Bone marrow (tissue), 2 donors: ENCODE measurements around the gene MRPL33.
"Not testable (repeated sequence)": the region's sequence is repeated elsewhere in the genome, so short reads cannot be mapped to it uniquely, and the experiment has no call there.

ENCODE experiments used
- DNase-seq, 2 donors: peaks; one replicate each; lab custom pipeline; 2025; lab: John Stamatoyannopoulos, UW

The MRPL33 gene

GRCh38 chr2:27741673-27742072 lies 29.8 kb upstream of the MRPL33 start:
- no peak for DNase-seq

DNA sequence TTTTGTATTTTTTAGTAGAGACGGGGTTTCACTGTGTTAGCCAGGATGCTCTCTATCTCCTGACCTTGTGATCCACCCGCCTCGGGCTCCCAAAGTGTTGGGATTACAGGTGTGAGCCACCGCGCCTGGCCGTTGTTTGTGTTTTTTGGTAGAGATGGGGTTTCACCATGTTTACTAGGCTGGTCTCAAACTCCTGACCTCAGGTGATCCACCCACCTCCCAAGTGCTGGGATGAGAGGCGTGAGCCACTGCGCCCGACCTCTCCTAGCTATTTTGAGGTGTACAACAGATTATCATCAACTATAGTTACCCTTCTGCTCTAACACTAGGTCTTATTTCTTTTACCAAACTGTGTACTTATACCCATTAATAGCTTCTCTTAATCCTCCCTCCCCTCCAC lies 28.9 kb upstream of the MRPL33 start:
- DNase-seq, result no peak

- not testable (repeated sequence) for DNase-seq
Observed at GRCh38 chr2:27745494-27745893, 26.0 kb upstream of the MRPL33 start.

DNA sequence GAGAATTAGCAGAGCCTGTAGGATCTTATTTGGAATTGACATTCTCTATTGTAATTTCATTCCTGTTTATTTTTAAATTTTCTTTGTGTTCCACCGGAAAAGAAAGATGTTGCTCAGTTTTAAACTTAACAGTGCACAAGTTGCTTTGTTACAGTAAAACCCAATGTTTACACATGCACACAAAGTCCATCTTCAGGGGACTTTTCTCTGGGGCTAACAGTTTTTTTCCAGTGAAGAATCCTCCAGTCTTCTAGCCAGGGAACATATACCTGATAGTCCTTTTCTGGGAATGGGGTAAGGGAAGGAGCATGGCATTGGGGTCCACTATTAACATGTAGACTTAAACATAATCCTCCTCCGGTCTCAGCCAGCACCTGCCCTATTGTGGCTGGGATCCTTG lies 25.2 kb upstream of the MRPL33 start:
- DNase-seq, result no peak

DNA sequence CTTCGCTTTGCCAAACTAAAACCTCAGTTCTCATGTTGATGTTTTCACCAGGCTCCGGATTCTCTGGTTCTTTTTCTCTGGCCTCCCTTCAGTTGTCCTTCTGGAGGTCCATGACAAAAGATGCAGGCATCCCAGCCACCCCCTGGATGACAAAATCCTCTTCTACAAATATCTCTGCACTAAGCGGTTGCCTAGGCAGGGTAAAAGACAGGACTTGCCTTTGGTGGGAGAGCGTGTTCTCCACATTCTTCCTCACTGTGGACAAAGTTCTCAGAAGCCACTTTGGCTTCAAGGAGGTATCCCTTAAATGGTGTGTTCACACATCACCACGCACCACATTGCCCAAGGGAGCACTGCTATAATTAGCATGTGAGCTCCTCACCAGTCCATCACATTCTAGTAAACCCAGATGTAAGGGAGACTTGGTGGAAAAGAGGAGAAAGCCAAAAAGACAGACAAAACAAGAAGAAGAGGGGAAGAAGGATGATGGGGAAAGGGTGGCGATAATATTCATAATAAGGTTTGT lies 23.6 kb upstream of the MRPL33 start:
- no peak for DNase-seq

DNA sequence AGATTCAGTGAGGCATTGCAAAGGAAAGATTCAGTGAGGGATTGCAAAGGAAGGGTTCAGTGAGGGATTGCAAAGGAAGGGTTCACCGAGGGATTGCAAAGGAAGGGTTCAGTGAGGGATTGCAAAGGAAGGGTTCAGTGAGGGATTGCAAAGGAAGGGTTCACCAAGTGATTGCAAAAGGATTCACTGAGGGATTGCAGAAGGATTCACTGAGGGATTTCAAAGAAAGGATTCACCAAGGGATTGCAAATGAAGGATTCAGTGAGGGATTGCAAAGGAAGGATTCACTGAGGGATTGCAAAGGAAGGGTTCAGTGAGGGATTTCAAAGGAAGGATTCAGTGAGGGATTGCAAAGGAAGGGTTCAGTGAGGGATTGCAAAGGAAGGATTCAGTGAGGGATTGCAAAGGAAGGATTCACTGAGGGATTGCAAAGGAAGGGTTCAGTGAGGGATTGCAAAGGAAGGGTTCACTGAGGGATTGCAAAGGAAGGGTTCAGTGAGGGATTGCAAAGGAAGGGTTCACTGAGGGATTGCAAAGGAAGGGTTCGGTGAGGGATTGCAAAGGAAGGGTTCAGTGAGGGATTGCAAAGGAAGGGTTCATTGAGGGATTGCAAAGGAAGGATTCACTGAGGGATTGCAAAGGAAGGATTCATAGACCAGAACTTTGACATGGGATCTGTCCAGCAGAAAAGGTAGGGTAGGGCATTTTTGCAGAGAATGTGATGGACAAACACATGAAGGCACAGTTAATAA lies 22.5 kb upstream of the MRPL33 start:
- not testable (repeated sequence) for DNase-seq

- DNase-seq, result no peak
Observed at GRCh38 chr2:27751377-27751776, 20.1 kb upstream of the MRPL33 start.

DNA sequence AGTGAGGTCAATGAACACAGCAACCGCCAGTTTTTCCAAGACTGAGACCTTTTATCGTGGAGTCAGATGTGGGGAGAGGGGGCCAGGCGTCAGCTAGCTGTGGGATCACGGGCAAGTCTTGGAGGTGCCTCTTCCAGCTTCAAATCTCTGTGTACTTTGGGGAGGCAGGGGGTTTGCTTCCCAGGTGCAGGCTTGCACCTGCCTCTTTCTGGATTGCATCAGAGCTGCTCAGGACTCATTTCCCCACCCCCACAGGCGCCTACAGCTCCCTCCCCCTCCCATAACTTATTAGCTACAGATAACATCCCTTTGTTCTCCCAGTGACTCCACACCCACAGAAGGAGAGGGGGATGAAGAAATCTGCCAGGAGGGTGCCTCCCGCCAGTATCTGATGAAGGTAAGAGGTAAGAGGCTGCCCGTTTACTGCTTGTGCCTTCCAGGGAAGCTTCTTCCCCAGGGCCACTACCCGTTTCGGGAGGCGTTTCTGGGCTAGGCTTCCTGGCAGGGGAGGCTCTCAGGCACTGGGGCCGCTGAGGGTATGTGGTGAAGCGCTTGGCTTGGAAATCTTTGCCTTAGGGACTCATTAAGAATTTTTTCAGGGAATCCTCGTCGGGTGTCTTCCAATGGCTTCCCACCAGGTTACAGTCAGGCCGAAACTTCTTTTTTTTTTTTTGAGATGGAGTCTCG lies 18.8 kb upstream of the MRPL33 start:
- DNase-seq, result no peak

DNA sequence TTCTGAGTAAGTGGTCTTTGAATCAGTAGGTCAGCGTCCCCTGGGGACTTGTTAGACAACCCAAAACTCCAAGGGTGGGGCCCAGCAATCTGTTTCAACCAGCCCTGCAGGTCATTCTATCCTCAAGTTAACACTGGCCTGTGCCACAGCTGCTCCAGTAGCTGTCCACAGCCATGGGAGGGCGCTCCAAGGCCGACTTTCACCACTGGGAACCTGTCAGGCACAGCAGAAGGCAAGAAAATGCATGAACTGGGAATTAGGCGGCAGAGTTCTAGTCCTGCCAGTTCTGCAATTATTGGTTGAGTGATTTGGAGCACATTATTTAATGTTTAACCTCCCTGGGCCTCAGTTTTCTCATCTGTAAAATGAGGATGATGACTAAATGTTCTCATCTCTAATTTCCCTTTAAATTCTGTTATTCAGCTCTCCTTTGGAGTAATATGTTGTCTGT lies 17.4 kb upstream of the MRPL33 start:
- DNase-seq, result peak; percentile 48 to 61

GRCh38 chr2:27754831-27755230 lies 16.7 kb upstream of the MRPL33 start:
- no peak for DNase-seq

DNA sequence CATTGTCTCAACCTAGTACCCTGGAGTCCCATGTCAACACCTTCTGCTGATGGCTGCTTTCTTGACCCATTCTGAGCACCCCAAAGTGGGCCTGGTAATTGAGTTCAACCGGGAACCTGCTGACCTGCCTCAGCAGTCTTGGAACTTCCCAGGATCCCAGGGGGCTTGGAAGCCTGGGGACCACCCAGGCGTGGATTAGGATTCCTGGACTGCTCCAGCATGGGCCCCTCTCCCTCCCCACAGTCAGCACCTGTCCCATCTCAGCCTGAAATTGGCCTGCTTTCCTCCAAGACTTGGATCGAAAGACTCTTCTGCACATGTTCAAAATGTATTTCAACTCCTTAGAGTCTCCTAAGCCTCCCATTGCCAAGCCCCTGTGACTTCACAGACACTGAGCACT lies 15.4 kb upstream of the MRPL33 start:
- no peak for DNase-seq

GRCh38 chr2:27756544-27757498 lies 14.7 kb upstream of the MRPL33 start:
- DNase-seq, result peak in 1 of 2 donors; percentile 43

DNA sequence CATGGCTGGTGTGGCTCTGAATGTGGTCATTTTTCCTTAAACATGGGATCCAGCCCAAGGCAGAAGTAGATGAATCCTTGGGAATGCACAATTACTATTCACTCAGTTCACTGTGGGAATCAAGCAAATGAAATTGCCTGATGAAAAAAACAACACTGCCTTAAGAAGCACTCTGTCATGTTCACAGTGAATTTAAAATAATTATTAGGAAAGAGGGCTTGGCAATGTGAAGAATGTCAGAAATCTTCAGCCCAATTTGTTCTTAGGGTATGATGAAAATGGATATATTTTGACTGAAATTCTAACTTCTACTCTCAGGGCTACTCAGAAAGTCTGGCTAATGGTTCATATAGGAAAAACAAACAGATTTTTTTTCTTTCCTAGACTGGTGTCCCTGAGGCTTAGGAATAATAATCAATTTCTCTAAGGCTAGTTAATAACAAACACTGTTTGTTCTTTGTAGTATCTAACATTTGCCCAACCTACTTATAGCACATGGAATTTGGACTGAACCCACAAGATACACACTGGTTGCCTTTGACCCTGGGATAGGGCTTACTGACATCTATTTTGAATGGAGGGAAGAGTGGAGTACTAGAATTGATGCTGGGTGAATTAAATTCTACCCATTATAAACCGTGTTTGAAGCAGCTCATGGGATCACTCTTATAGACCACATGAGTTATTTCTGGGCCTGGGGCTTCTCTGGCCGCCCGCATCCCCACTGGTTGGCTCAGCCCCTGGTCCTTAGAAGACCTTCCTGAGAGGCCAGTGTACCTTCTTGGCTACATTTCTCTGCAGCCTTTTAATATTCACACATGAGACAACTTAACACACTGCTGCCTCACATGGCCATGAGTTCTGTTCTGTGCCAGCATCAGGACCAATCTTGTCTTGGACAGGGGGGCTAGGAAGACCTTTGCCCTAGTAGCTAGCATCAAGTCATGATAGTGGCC lies 8.3 kb upstream of the MRPL33 start:
- DNase-seq, result no peak

GRCh38 chr2:27763907-27764267 lies 7.6 kb upstream of the MRPL33 start:
- no peak for DNase-seq

DNA sequence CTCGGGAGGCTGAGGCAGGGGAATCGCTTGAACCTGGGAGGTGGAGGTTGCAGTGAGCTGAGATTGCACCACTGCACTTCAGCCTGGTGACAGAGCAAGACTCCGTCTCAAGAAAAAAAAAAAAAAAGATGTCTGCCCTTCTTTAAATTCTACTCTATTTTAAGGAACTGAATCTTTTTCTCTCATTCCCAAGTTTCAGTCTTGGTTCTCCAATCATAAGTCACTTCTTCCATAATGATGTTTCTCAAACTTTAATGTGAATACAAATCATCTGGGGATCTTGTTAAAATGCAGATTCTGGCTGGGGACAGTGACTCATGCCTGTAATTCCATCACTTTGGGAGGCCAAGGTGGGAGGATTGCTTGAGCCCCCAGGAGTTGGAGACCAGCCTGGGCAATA lies 7.0 kb upstream of the MRPL33 start:
- not testable (repeated sequence) for DNase-seq

DNA sequence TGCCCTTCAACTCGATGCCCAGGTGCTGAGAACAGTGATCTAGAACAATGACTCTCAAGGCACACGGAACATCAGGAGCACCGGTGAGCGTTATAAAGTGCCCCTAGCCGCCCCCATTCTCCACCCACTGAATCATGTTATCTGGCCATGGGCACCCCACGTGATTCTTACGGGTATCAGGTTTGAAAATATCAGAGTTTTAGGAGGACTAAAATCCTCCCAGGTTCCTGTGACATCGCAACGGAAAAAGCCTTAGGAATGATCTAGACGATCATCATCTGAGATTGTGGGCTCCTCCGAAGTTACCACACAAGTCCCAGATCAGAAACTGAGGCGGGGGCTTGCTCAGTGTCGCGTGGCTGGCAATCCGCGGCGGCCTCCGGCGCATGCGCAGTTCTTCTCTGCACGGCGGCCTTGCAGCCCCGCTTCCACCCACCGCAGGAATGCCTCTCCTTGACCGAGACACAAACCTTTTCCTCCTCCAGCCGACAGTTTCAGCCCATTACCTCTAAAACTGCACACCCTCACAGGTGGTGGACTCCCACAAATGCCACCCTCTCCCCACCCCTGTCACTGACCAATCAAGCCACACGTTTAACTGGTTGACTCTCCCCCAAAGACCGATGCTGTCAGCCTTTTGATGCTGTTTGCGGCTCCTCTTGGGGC lies 5.8 kb upstream of the MRPL33 start:
- no peak for DNase-seq

- no peak for DNase-seq
Observed at GRCh38 chr2:27766287-27766661, 5.2 kb upstream of the MRPL33 start.

GRCh38 chr2:27771202-27771547 lies 344 bp upstream of the MRPL33 start:
- DNase-seq, result peak in 1 of 2 donors; percentile 27

- no peak for DNase-seq
Observed at GRCh38 chr2:27772804-27773203, 1.3 kb downstream of the MRPL33 start.

DNA sequence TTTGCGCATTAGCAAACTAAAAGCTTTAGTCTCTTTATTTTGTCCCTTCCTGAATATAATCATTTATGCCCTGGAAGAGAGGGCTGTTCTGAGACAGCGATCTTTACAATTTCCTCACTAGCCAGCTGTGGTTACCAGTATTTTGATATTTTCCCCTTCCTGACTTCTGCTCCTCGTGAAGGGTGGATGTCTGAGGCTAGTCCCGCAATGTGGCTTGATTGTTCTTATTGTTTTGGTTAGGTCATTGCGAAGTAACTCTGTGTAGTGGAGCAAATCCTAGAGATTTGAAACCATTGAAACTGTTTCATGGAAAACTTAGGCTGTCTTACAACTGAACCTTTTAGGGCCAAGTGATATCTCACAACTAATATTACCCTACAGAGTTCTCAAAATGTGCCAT lies 2.4 kb downstream of the MRPL33 start:
- no peak for DNase-seq

DNA sequence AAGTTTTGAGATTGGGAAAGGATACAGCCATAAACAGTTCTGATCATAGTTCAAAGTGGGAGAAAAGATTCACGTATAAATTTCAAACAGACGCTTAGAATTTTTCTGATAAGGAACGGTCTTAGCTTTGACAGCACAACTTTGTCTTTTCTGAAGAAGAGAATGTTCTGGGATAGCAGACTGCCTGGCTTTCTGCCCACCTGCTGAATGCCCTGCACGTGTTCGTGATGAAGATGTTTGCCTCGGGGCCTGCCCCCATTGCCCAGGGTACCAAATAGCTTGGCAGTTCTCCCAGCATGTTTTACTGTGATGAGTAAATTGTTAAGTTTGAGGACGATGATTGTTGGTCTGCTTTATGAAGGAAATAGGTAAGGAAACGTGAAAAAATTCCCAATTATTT lies 4.6 kb downstream of the MRPL33 start:
- DNase-seq, result no peak
